Erythroblast (primary cell): Measurements from ENCODE around the gene PJA2.
"Not testable (repeated sequence)": the region's sequence is repeated elsewhere in the genome, so short reads cannot be mapped to it uniquely, and the experiment has no call there.

Experiments
- DNase-seq, 2 experiments: peaks; one replicate each; lab custom pipeline; 2025; lab: John Stamatoyannopoulos, UW
- GATA1 ChIP-seq: IDR thresholded peaks from 2 replicates; pipeline ENCODE4 v1.6.1; 2011; ENCODE audit warnings: low read depth, mild to moderate bottlenecking, control low read depth, low read length, moderate library complexity
- POLR2A ChIP-seq: IDR thresholded peaks from 2 replicates; pipeline ENCODE4 v1.6.1; 2011; ENCODE audit warnings: mild to moderate bottlenecking, low read length

PJA2 gene

DNA sequence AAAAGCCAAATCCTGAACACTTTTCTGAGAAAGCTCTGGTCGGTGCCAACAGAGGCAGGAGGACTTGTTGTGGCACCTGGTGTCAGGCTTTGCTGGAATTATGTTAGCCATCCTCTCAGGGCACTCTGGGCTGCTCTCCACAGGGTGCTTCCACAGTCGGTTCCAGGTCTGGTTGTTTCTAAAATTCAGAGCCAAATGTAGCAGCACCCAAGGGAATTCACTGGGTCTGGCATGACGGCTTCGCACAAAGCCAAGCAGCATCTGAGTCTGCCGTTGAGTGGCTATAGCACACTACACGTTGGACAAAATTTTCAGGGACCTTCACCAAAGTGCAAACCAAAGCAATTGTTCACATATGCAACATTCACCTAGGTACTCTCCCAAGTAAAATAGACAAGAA is 110.2 kb downstream of the PJA2 start:
- TF ChIP-seq GATA1 (no peak), POLR2A (no peak)
- DNase-seq = no peak

DNA sequence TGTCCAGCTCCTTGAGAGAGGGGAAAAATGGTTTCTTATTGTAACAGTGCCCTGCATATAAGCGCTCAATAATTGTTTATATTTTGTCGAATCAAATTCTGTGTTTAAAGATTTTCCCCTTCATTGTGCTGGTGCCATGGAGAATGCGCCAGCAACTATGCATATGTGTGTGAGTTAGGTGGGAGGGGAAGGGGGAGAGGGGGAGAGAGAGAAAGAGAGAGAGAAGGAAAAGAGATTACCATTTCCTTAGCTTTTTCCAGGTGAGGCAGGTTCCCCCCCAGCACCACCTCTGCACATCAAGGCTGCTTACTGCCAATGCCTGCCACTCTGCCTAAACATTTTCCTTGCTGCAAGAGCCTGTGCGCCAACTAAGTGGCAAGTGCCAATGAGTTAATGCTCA is 111.0 kb downstream of the PJA2 start:
- TF ChIP-seq GATA1 (no peak), POLR2A (no peak)
- DNase-seq = no peak

DNA sequence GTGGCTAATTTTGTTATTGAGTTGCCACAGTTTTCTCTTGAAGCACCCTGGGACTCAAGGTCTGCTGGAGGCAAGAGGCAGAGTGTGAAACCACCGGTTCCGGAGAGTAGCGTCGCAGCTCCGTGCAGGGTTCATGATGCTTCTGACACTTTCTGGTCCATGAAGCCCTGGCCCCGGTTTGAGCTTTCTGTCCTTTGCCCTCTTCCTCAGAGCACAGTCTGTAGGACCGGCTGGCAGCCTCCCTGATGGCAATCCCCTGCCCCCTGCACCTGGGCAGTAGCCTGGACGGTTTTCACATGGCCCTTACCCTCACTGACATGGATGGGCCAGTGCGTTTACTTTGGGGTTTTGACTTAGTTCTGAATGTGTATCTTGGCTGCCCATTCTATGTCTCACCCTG is 111.9 kb downstream of the PJA2 start:
- DNase-seq = no peak
- TF ChIP-seq POLR2A = no peak
- no peak for TF ChIP-seq GATA1

DNA sequence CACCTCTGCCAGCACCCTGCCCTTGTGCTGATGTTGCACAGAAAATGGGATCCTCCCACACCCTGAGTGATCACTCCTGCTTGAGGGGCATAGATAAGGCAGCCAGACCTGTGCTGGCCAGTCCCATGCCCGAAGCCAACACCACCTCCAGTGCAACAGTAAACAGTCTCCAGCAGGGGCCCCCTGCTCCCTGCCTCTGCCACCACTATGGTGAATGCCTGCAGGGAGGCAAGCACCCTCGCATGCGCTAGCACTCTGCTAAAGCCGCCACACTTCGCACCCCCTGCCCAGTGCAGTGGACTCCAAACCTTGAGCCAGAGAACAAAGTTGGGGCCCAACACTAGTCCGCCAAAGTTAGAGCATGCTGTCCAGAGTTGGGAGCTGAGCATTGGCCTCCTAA is 118.7 kb downstream of the PJA2 start:
- TF ChIP-seq GATA1 (no peak), POLR2A (no peak)
- no peak for DNase-seq

DNA sequence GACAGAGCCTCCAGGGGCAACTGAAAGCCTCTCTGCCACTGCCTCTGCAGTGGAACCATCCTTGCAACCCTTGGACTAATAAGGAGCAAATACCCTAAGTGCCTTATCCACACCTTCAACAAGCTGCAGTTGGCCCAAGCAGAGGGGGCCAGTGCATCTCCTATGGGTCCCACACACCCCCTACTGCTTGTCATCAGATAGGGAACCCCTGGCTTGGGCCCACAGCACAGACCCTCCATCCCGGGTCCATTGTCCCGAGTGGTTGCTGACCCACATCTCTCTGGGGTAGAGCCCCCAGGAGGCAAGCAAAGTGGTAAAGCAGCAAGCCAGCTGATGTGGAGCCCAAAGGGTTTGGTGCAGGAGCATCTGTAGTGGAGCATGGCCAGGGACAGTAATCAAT is 119.5 kb downstream of the PJA2 start:
- no peak for DNase-seq
- no peak for TF ChIP-seq POLR2A
- no peak for TF ChIP-seq GATA1

DNA sequence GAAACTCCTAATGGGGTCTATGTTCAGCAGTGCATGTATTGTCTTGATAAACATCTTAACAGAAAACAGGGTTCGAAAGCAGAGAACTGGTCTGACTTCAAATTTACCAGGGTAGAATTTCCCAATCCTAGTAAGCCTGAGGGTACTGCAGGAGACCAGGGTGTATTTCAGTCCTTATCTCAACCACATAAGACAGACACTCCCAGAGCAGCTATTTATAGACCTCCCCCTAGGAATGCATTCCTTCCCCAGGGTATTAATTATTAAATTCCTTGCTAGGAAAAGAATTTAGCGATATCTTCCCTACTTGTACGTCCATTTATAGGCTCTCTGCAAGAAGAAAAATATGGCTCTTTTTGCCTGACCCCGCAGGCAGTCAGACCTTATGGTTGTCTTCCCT is 123.1 kb downstream of the PJA2 start:
- not testable (repeated sequence) for DNase-seq
